GM19240 (cell line): Measurements from ENCODE around the gene MLST8.

ENCODE experiments used
- DNase-seq: peaks from one replicate; pipeline ENCODE4 v3.0.0; 2011; ENCODE audit warnings: low spot score; ENCODE audit not compliant: insufficient read length

The MLST8 gene

GRCh38 chr16:2207872-2208271 is 2.6 kb downstream of the MLST8 start:
- no peak for DNase-seq

GRCh38 chr16:2208308-2208707 is 3.1 kb downstream of the MLST8 start:
- no peak for DNase-seq

- no peak for DNase-seq
Observed at GRCh38 chr16:2208772-2209171, 3.5 kb downstream of the MLST8 start.

- DNase-seq = no peak
Observed at GRCh38 chr16:2209258-2210008, 4.2 kb downstream of the MLST8 start.

GRCh38 chr16:2210009-2210332 is 4.7 kb downstream of the MLST8 start:
- no peak for DNase-seq

GRCh38 chr16:2210386-2211365 is 5.4 kb downstream of the MLST8 start, which contains the start of gene BRICD5:
BRICD5 (minus strand) TSS chr16:2210863; CDS start chr16:2210833, 30 bp downstream.
- DNase-seq = no peak

- no peak for DNase-seq
Observed at GRCh38 chr16:2211923-2212347, 6.7 kb downstream of the MLST8 start.

- DNase-seq = no peak
Observed at GRCh38 chr16:2212362-2213324, 7.4 kb downstream of the MLST8 start.

GRCh38 chr16:2213817-2214718 is 8.8 kb downstream of the MLST8 start:
- no peak for DNase-seq

- DNase-seq = no peak
Observed at GRCh38 chr16:2214719-2214968, 9.4 kb downstream of the MLST8 start, which contains the start of gene PGP. PGP (minus strand) TSS chr16:2214840; CDS start chr16:2214777, 63 bp downstream.

- DNase-seq = no peak
Observed at GRCh38 chr16:2216330-2216729, 11.1 kb downstream of the MLST8 start.

GRCh38 chr16:2223221-2223941 is 18.1 kb downstream of the MLST8 start, which contains the start of gene E4F1:
E4F1 (plus strand) TSS chr16:2223591; CDS start chr16:2223614, 23 bp downstream.
- peak; percentile 100 for DNase-seq

GRCh38 chr16:2223942-2224486 is 18.8 kb downstream of the MLST8 start:
- peak; percentile 50 for DNase-seq

GRCh38 chr16:2226245-2226793 is 21.1 kb downstream of the MLST8 start:
- no peak for DNase-seq

GRCh38 chr16:2226918-2227317 is 21.7 kb downstream of the MLST8 start:
- DNase-seq = no peak

GRCh38 chr16:2228161-2228824 is 23.0 kb downstream of the MLST8 start:
- DNase-seq = no peak

GRCh38 chr16:2229091-2229490 is 23.8 kb downstream of the MLST8 start:
- no peak for DNase-seq

GRCh38 chr16:2229632-2230250 is 24.5 kb downstream of the MLST8 start:
- DNase-seq = no peak
